Retina (tissue), 1 donor: ENCODE measurements around the gene UBA5.

Experiments
- DNase-seq: peaks from one replicate; pipeline ENCODE4 v3.0.0-alpha.2; 2016

Gene UBA5

DNA sequence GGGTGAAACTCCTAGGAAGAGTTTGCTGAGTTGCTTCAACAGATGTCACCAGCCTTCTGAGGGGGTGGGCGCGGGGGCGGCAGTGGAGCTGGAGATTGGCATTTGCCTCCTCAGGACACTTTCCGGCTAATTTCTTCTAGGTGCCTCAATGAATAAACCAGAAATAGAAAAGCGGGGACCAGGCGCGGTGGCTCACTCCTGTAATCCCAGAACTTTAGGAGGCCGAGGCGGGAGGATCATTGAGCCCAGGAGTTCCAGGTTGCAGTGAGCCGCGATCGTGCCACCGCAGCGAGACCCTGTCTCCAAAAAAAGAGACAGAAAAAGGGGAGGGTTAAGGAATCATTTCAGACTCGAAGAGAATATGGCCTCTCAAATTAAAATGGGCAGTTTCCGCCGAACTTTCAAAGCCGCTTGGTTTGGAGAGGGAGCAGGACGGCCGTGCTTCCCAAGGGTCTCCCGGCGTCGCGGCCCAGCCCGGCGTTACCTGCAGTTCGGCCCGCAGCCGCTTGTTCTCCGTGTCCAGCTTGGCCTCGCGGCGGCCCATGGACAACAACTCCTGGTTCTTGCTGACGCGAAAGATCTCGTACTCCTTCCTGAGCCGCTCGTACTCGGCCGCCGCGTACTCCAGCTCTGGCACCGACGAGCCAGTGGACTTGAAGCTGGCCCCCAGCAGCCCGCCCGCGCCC lies 61.5 kb downstream of the UBA5 start:
- DNase-seq = peak; percentile 83

DNA sequence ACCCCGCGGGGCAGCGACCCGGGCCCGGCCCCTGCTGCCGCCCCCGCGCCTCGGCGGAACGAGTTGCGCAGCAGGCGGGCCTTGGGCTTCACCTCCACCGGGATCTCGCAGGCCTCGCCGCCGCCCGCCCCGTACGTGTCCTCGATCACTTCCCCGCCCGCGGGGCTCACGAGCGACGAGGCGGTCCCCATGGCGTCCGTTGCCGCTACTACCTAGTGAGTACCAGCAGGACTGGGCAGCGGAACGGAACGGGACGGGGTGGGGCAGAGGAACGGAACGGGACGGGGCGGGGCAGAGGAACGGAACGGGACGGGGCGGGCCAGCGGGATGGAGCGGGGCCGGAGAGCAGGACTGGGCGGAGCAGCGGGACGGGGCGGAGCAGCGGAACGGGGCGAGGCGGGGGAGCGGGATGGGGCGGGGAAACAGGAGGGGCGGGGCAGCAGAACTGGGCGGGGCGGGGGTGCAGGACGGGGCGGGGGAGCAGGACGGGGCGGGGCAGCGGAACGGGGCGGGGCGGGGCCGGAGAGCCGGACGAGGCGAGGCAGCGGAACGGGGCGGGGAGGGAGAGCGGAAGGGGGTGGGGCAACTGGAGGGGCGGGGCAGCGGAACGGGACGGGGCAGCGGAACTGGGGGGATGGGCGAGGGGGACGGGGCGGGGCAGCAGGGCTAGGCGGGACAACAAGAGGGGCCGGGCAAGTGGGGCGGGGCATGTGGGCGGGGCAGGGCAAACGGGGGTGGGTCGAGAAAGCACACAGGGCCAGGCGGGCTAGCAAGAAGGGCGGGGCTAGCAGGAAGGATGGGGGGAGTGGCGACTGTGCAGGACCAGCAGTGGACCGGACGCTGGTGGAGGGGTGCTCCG lies 62.3 kb downstream of the UBA5 start, which contains the start of gene NPHP3:
NPHP3 (minus strand) TSS at position 245 of the 859 bp plus-strand sequence; CDS start at position 191, 54 bp downstream.
- DNase-seq = no peak

DNA sequence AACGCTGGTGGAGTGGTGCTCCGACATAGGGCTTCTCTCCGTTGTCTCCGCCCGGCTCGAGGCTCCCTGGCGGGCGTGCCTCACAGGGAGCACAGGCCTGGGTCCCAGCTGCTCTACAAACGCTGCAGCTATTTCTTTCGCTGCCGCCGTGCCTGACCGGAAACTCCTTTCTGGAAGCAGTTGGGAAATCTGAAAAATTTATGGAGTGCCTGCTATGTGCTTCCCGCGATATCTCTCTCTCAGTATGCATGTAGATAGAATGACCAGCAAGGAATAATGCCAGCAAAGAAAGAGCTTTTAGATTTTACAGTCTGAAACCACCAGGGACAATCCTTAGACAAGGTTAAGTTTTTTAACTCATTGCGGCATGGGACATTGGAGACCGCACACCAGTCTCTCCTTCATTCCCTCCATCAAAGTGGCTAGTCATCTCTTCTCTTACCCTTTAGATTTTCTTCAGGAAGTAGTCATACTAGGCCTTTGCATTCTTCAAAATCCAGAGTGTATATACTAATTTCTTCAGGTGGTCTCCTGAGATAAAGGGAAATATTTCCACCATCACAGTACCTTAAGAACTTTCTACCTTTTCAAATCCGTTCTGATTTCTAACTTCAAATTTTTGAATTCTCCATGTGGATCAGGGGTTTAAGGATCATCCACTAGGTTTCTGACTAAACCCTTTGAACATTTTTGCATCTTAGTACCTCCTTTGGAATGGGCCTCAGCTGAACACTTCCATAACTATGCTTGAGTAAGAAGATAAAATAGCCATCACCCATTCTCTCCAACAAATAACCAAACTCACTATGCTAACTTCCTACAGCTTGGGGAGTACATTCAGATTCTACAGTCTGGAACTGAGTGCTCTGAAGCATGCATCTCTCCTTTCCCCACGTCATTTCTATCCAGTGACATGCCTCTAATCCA lies 63.2 kb downstream of the UBA5 start:
- DNase-seq = peak; percentile 91

DNA sequence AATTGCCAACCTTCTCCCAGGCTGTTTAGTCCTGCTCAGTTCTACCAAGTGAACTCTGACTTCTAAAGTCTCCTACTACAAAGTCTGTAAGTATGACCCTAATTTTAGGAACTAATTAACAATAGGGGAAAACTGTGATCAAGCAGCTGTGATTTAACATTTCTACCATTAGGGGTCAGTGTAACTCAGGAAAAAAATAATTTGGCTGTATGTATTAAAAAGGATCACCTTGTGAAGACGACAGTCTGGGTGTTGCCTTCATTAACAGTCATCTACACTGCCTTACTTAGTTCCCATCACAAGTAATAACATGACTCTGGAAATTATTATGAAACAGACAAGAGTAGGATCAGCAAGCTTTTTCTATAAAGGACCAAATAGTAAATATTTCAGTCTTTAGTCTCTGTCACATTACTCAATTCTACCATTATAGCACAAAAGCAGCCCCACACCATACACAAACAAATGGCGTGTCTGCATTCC lies 66.3 kb downstream of the UBA5 start:
- peak; percentile 58 for DNase-seq
